Ishikawa (cell line): Measurements from ENCODE around the gene ITLN2.

Source experiments
- CEBPB ChIP-seq: IDR thresholded peaks from 2 replicates; pipeline ENCODE4 v1.6.1; 2012
- CREB1 ChIP-seq: IDR thresholded peaks from 2 replicates; pipeline ENCODE4 v1.6.1; 2012; ENCODE audit warnings: low read depth
- EGR1 ChIP-seq: IDR thresholded peaks from 2 replicates; pipeline ENCODE4 v1.6.1; 2012
- EP300 ChIP-seq: IDR thresholded peaks from 2 replicates; pipeline ENCODE4 v1.6.1; 2012; ENCODE audit warnings: borderline replicate concordance
- FOXM1 ChIP-seq: IDR thresholded peaks from 2 replicates; pipeline ENCODE4 v1.6.1; 2012; ENCODE audit warnings: low read depth, borderline replicate concordance
- NFIC ChIP-seq: IDR thresholded peaks from 2 replicates; pipeline ENCODE4 v1.6.1; 2012
- RAD21 ChIP-seq: IDR thresholded peaks from 2 replicates; pipeline ENCODE4 v1.6.1; 2012; ENCODE audit warnings: low read depth
- TAF1 ChIP-seq: IDR thresholded peaks from 2 replicates; pipeline ENCODE4 v1.6.1; 2012; ENCODE audit warnings: low read depth, mild to moderate bottlenecking
- TCF12 ChIP-seq: IDR thresholded peaks from 2 replicates; pipeline ENCODE4 v1.6.1; 2012; ENCODE audit warnings: low read depth
- TEAD4 ChIP-seq: IDR thresholded peaks from 2 replicates; pipeline ENCODE4 v1.6.1; 2012
- USF1 ChIP-seq: IDR thresholded peaks from 2 replicates; pipeline ENCODE4 v1.6.1; 2012
- YY1 ChIP-seq: IDR thresholded peaks from 2 replicates; pipeline ENCODE4 v1.6.1; 2012; ENCODE audit warnings: low read depth
- ZBTB7A ChIP-seq: IDR thresholded peaks from 2 replicates; pipeline ENCODE4 v1.6.1; 2012; ENCODE audit warnings: low read depth
- TF ChIP-seq, protein P1 (sequence below): IDR thresholded peaks from 2 replicates; pipeline ENCODE4 v1.6.1; 2012; ENCODE audit warnings: low read depth, mild to moderate bottlenecking
- TF ChIP-seq, protein P2 (sequence below): IDR thresholded peaks from 2 replicates; pipeline ENCODE4 v1.6.1; 2012

The ITLN2 gene

DNA sequence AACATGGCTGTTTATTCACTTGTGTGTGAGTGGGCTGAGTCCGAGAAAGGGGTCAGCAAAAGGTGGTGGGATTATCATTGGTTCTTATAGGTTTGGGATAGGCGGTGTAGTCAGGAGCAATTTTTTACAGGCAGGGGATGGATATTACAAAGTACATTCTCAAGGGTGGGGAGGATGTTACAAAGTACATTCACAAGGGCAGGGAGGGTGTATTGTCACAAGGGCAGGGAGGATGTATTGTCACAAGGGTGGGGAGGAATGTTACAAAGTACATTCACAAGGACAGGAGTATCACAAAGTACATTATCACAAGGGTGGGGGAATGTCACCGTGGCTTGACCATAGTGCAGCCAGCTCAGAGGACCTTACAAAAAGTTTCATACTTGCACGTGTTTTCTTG is 31.1 kb upstream of the ITLN2 start:
- no peak for TF ChIP-seq ZBTB7A
- TF ChIP-seq TEAD4 = no peak
- TF ChIP-seq CEBPB = no peak
- TF ChIP-seq, protein P1, sequence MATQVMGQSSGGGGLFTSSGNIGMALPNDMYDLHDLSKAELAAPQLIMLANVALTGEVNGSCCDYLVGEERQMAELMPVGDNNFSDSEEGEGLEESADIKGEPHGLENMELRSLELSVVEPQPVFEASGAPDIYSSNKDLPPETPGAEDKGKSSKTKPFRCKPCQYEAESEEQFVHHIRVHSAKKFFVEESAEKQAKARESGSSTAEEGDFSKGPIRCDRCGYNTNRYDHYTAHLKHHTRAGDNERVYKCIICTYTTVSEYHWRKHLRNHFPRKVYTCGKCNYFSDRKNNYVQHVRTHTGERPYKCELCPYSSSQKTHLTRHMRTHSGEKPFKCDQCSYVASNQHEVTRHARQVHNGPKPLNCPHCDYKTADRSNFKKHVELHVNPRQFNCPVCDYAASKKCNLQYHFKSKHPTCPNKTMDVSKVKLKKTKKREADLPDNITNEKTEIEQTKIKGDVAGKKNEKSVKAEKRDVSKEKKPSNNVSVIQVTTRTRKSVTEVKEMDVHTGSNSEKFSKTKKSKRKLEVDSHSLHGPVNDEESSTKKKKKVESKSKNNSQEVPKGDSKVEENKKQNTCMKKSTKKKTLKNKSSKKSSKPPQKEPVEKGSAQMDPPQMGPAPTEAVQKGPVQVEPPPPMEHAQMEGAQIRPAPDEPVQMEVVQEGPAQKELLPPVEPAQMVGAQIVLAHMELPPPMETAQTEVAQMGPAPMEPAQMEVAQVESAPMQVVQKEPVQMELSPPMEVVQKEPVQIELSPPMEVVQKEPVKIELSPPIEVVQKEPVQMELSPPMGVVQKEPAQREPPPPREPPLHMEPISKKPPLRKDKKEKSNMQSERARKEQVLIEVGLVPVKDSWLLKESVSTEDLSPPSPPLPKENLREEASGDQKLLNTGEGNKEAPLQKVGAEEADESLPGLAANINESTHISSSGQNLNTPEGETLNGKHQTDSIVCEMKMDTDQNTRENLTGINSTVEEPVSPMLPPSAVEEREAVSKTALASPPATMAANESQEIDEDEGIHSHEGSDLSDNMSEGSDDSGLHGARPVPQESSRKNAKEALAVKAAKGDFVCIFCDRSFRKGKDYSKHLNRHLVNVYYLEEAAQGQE = no peak
- TF ChIP-seq CREB1 = no peak
- no peak for TF ChIP-seq NFIC
- no peak for TF ChIP-seq RAD21
- no peak for TF ChIP-seq USF1
- no peak for TF ChIP-seq YY1
- TF ChIP-seq FOXM1 = no peak
- TF ChIP-seq, protein P2, sequence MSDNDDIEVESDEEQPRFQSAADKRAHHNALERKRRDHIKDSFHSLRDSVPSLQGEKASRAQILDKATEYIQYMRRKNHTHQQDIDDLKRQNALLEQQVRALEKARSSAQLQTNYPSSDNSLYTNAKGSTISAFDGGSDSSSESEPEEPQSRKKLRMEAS = no peak
- TF ChIP-seq EGR1 = no peak
- no peak for TF ChIP-seq TAF1
- TF ChIP-seq EP300 = no peak
- no peak for TF ChIP-seq TCF12

GRCh38 chr1:160981584-160982411 is 27.2 kb upstream of the ITLN2 start:
- TF ChIP-seq FOXM1 (no peak), RAD21 (no peak), NFIC (no peak), USF1 (no peak), YY1 (no peak), EP300 (no peak), TAF1 (no peak), TCF12 (no peak), CEBPB (no peak), CREB1 (no peak), EGR1 (no peak), TEAD4 (no peak), ZBTB7A (no peak)
- TF ChIP-seq, protein P1 = no peak
- TF ChIP-seq, protein P2 = no peak

DNA sequence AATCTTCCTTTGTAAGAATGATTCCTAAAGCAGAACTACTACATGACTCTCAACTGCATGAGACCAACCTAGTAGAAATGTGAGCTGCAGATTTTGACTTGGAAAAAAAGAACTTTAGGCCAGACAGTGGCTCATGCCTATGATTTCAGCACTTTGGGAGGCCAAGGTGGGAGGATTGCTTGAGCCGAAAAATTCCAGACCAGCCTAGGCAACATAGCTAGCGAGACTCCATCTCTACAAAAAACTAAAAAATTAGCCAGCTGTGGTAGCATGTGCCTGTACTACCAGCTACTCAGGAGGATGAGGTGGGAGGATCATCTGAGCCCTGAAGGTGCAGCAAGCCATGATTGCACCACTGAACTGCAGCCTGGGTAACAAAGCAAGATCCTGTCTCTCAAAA is 24.7 kb upstream of the ITLN2 start:
- TF ChIP-seq EGR1 = no peak
- TF ChIP-seq NFIC = no peak
- TF ChIP-seq TEAD4 = no peak
- TF ChIP-seq YY1 = no peak
- TF ChIP-seq, protein P2 = no peak
- TF ChIP-seq EP300 = no peak
- TF ChIP-seq, protein P1 = no peak
- no peak for TF ChIP-seq TCF12
- TF ChIP-seq TAF1 = no peak
- no peak for TF ChIP-seq FOXM1
- no peak for TF ChIP-seq ZBTB7A
- no peak for TF ChIP-seq RAD21
- no peak for TF ChIP-seq CEBPB
- no peak for TF ChIP-seq USF1
- no peak for TF ChIP-seq CREB1
